Stimulated activated naive CD8-positive, alpha-beta T cell treated with anti-CD3 and anti-CD28 coated beads, Interleukin-15, Interleukin-2, amounts not matched to agents 100 U/mL and 50 U/mL, for 24 hours (primary cell): Measurements from ENCODE around the gene PIK3CA.
"Not testable (repeated sequence)": the region's sequence is repeated elsewhere in the genome, so short reads cannot be mapped to it uniquely, and the experiment has no call there.

ENCODE experiments used
- ATAC-seq: fragments of 150-1000 bp; cut with Tn5 transposase; one replicate; pipeline ENCODE4 v1.10.0; 2021
- DNase-seq: peaks from one replicate; pipeline ENCODE4 v3.0.0; 2021

The PIK3CA gene

DNA sequence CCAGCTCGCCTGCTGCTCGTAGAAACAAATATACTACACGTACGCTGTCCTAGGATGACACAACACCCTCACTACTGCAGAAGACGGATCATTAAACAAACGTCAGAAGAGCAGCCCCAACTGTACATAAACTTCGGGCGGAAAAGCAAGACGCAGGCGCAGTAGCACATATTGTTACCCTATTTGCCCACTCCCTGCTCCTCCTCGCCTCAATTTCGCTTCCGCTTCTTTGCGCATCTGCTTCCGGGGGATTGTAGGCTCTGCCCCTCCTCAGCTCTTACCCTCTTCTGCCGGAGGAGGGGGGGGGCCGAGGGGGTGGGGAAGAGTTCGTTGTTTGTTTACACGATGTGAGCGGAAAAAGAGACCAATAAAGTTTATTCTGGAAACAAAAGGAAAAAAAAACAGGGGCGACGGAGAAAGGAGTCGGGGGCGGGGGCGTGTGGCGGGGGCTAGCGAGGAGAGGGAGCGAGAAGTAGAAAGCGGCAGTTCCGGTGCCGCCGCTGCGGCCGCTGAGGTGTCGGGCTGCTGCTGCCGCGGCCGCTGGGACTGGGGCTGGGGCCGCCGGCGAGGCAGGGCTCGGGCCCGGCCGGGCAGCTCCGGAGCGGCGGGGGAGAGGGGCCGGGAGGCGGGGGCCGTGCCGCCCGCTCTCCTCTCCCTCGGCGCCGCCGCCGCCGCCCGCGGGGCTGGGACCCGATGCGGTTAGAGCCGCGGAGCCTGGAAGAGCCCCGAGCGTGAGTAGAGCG lies at the start of gene PIK3CA:
PIK3CA (plus strand) TSS at position 485 of the 743 bp plus-strand sequence. CDS start 50,469 bp downstream, outside the sequence.
- ATAC-seq (peak; percentile 82), DNase-seq (peak; percentile 89)

DNA sequence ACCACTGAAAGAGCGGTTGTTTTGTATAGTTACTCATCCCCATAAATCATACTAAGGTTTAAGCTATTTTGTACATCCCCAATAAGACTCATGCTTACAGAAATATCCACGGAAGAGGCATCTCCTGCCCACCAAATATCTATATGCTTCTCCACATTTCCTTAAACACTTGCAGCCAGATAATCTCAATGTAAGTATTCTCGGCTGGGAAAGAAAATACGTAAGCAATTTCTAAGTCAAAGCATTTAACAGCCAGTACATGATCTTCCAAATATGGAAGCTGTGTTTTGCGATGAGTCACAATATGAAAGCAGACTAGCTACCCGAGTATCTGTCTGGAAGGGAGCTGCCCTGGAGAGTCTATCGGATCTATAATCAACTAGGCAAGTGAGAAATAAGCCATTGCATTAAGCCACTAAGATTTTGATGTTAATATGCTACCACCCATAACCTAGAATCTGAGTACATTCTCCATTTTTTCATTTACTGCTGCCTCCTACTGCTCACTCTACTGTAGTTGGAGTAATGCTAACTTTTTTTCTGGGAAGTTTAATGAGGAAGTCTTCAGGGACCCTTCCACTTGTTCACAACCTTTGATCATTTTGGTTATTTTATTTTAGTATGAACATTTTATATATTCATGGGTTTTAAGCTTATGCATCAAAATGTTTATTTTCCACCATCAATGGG lies 49.6 kb upstream of the PIK3CA start:
- DNase-seq, result no peak
- no peak for ATAC-seq

- DNase-seq, result no peak
- no peak for ATAC-seq
These were observed 47.5 kb upstream of the PIK3CA start for GRCh38 chr3:179100652-179101051.

DNA sequence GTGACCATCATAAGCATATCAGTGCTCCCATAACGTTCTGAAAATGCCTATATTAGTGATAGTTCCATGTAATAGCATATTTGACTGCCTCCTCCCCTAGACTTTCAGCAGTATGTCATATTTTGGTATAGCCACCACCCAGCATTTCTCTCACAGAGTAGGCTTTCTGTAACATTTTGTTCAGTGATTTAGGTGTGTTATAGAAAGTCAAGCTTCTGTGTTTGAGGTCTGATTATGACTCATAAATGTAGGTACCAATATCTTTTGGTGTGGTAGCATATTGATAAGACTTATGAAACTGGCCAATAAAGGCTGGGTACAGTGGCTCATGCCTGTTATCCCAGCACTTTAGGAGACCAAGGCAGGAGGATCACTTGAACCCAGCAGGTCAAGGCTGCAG lies 42.3 kb upstream of the PIK3CA start:
- ATAC-seq, result no peak
- no peak for DNase-seq

DNA sequence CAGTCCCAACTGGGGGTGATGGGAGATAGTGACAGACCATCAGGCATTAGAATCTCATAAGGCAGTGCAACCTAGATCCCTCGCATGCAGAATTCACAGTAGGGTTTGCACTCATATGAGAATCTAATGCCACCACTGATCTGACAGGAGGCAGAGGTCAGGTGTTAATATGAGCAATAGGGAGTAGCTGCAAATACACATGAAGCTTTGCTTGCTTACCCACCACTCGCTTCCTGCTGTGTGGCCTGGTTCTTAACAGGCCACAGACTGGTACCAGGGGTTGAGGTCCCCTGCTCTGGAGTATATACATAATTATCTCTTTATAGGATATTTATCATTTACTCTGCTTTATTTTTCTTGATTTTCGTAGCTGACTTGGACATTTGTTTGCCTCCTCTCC lies 40.5 kb upstream of the PIK3CA start:
- ATAC-seq (no peak), DNase-seq (no peak)

- no peak for ATAC-seq
- DNase-seq, result no peak
These were observed 40.1 kb upstream of the PIK3CA start for GRCh38 chr3:179108086-179108485.

DNA sequence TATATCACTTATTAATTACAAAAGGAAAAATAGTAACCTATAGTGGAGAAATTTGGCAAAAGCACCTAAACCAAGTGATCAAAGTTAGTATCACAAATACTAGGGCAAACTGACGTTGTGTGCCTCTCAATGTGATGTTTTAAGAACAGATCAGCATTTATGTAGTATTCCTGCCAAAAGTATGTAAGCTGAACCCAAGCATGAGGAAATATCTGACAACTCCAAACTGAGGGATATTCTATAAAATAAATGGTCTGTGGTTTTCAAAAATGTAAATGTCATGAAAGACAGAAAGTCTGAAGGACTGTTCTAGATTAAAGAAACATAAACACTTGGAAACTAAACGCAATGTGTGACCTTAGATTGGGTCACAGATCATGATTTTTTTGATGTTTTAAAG lies 34.3 kb upstream of the PIK3CA start:
- ATAC-seq, result no peak
- no peak for DNase-seq

DNA sequence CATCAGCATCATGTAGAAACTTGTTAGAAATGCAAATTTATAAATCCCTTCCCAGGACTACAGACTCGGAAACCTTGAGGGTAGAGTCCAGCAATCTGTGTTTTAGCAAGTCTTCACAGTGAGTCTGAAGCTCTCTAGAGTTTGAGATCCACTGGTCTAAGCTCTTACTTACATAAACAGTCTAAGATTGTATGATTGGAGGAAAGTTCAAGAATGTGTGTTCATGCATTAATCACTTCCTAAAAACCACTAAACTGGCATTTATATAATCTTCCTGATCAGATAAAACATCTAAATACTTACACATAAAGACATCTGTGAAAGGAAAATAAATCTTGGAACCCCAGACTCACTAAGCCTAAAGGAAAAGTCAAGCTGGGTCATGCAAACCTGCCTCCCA lies 32.7 kb upstream of the PIK3CA start:
- not testable (repeated sequence) for DNase-seq, ATAC-seq

DNA sequence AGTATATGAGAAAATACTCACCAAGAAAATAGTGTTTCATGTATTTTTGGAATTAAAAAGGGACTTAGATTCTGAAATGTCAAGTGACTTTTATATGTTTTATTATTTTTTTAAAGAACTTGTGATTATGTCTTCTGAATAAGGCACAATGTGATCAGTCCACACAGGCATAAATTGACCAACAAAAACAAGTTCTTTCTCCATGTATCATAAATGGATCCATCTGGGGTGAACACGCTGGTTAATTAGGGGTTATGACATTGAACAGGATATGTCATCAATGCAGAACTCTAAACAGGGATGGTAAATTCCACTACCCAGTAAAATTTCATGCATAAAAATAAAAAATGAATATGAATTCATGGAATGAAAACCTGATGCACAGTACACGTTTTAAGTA lies 31.3 kb upstream of the PIK3CA start:
- no peak for ATAC-seq
- DNase-seq, result no peak

GRCh38 chr3:179132191-179132890 lies 15.8 kb upstream of the PIK3CA start:
- not testable (repeated sequence) for ATAC-seq, DNase-seq

DNA sequence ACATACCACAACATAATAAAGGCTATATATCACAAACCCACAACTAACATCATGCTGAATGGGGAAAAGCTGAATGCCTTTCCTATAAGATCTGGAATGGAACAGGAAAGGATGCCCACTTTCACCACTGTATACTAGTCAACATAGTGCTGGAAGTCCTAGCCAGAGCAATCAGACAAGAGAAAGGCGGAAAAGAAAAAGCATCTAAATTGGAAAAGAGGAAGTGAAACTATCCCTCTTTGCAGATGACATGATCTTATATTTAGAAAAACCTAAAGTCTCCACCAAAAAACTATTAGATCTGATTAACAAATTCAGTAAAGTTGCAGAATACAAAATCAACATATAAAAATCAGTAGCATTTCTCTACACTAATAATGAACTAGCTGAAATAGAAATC lies 14.6 kb upstream of the PIK3CA start:
- DNase-seq, result no peak
- ATAC-seq, result no peak

DNA sequence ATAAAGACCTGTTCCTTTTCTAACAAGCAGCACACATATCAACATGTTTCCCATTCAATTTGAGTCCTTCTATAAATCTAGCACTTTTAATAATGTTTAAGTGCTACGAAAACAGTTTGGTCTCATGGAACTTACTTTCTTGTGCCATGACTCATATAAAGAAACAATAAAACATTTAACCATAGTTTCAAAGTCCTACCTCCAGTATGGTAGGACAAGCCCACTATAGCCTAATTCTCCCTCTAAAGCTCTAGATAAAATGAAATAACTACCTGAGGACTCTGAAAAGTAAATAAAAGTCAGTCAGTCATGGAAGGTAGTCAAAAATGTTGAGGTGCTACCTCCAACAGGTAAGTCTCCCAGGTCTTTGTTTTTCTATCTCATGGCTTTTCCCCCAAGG lies 12.0 kb upstream of the PIK3CA start:
- DNase-seq, result no peak
- ATAC-seq, result no peak

DNA sequence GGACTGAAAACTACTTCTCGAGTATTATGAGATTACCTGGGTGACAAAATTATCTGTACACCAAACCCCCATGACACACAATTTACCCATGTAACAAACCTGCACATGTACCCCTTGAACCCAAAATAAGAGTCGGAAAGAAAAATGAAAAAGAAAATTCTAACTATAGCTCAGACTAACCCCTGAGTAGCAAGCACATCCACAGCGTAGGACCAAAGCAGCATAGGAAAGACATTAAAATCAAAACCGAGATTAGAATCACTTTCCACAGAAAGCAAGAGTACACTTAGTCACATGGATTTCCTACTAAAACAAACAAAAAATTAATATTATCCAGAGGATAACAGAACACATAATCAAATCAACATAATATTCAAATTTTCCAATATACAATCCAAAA lies 6.3 kb upstream of the PIK3CA start:
- ATAC-seq (no peak), DNase-seq (no peak)

DNA sequence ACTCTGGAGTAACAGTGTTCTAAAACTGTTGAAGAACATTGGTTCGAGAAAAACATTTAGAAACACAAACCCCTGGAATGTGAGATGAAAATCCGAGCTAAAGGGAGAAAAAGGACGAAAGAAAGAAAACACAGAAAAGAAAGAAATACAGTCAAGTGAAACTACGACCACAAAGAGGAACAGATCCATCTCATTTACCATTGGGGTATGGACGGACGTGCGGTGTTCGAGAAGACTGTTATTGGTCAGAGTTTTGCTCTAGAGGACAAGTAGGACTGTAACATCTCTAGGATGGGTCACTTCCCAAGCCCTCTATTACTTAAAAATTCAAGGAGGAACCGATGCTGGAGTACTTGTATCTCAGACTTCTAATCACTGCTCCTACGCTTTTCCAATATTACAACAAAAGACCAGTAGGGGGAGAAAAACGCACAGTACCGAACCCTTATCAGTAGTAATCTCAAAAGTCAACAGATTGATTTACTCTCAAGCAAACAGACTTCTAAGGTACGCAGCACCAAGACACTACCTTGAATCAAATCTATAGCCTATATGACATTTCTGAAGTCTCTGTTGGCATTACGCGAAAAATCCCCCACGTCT lies 1.1 kb upstream of the PIK3CA start:
- DNase-seq (no peak), ATAC-seq (peak; percentile 7)

GRCh38 chr3:179147514-179147872 lies 664 bp upstream of the PIK3CA start:
- DNase-seq, result peak; percentile 71

GRCh38 chr3:179148616-179149405 lies 654 bp downstream of the PIK3CA start:
- peak; percentile 59 for DNase-seq
- peak; percentile 43 for ATAC-seq

More at GRCh38 chr3:179147514-179147872, 664 bp upstream of the PIK3CA start:
- ATAC-seq, result peak; percentile 43

- DNase-seq, result peak; percentile 47
- ATAC-seq, result peak; percentile 38
These were observed 1.3 kb downstream of the PIK3CA start for GRCh38 chr3:179149406-179149867.

GRCh38 chr3:179149951-179150350 lies 1.8 kb downstream of the PIK3CA start:
- DNase-seq, result no peak
- no peak for ATAC-seq

DNA sequence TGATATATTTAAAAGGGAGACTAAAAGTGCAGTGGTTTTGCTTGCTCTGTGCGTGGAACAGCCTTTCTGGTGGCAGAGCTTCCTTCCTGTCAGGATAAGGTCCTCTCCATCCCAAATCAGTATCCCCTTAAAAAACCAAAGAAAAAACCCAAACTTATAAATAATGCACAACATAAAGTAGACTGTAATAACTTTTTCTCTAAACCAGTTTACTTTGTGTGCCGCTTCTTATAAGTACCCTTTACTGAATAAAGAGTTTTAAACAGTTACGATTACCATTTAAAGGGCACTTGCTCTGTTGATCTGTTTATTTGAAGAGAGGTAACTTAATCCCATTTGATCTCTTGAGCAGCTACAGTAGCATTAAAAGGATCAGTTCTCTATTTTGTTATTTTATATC lies 2.5 kb downstream of the PIK3CA start:
- DNase-seq (no peak), ATAC-seq (no peak)

GRCh38 chr3:179151474-179151873 lies 3.3 kb downstream of the PIK3CA start:
- no peak for ATAC-seq
- DNase-seq, result no peak

GRCh38 chr3:179156170-179156569 lies 8.0 kb downstream of the PIK3CA start:
- no peak for ATAC-seq
- no peak for DNase-seq

DNA sequence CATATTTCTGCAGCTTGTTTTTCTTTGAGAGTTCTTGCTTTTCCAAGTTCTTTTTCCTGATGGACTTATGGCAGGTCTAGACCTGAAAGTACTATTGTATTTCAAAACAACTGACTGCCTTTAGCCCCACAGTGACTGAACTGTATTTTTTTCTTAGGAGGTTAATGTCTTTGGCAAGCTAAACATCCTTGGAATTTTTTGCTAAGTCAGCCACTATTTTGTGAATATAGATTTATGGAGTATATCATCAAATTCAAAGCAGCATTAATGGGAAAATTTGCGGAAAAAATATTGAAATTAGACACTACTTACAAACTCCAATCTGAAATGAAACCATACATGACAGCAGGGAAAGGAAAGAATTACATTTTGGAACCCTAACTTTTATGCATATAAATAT lies 8.6 kb downstream of the PIK3CA start:
- DNase-seq, result no peak

More for the DNA sequence above, 8.6 kb downstream of the PIK3CA start:
- no peak for ATAC-seq
